ENCODE data around the gene TTLL5. TPM values are rescaled to one million over a fixed set of nuclear protein-coding genes. Genes with fewer than 3 reads are reported as not detected.

TTLL5 gene
- total and polyA plus RNA-seq, 10 of the 15 experiments (the other 5 are each of a cell fraction or from before 2014, with no cell fraction given) = 3.2 to 25.9 (median 13.8) TPM

DNA sequence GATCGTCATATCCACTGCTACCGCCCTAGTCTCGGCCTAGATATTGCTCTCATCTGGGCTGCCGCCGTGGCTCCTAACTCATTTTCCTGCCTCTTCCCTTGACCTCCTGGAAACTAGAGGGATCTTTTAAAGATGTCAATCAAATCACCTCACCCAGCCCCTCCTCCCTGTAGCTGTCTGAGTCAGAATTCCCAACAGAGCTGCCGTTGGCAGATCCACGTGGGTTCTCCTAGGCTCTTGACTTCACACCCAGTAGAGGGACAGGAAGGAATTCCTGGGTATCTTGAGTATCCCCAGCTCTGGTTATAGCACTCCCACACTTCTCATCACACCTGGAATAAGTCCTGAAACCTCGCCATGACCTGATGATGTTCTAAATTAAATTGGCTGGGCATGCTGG is 308.8 kb downstream of the TTLL5 start:
- Histone ChIP-seq H2AFZ (ENCODE audit: control insufficient read depth, low read depth, low read length) (no peak overlapping the region), H3K4me1 (ENCODE audit: control insufficient read depth, insufficient read depth, low read length) (peaks cover 6% of the 10 kb centered on the region; the same call in 1 of the 2 replicates), H3K4me3 (no peak overlapping the region), H3K36me3 (ENCODE audit: control insufficient read depth in 2 of 2, insufficient read depth in 2 of 2, low read length in 1 of 2) (no peaks in the 10 kb centered on the region), H4K20me1 (ENCODE audit: control insufficient read depth, insufficient read depth) (no peaks in the 10 kb centered on the region), H3K79me2 (ENCODE audit: control insufficient read depth, insufficient read depth, low read length) (no peaks in the 10 kb centered on the region), H3K9me3 (replicated peaks; ENCODE audit: control insufficient read depth, insufficient read depth, low read length) (no peaks in the 10 kb centered on the region), H3K27ac (ENCODE audit: control insufficient read depth, insufficient read depth) (no peak overlapping the region), H3K27me3 (replicated peaks in 1 of 2; ENCODE audit: control insufficient read depth in 2 of 2, insufficient read depth in 2 of 2, low read length in 1 of 2) (no peaks in the 10 kb centered on the region), H3K4me2 (ENCODE audit: control insufficient read depth, insufficient read depth) (no peak overlapping the region), H3K9ac (ENCODE audit: control insufficient read depth, insufficient read depth, low read length) (no peak overlapping the region)
- in situ Hi-C loops (cut with MboI) (no loop called here), intact Hi-C loops (cut with micrococcal nuclease; ENCODE audit: unreplicated experiment) (loop anchor here (10.0 kb wide), 1 partner anchor 795 kb away; the partner anchor contains the start of gene TMED10)
- no peak for ATAC-seq
- RAD21 ChIA-PET (ENCODE audit: unreplicated experiment) = no interaction called here
- POLR2A ChIA-PET = no interaction called here
- no peak for FAIRE-seq
- SMC1A ChIA-PET (ENCODE audit: uncharacterized antibody, unreplicated experiment) = interaction anchor here (0.8 to 1.9 kb wide), 3 partner anchors 9 to 63 kb away, joined by 3 to 5 read pairs (median 5); no protein-coding TSS in a partner anchor
- DNase-seq (ENCODE audit: low read depth, low spot score) = no peak
- BruUV-seq (replicated peaks) = no TSS peak
- TF ChIP-seq NFXL1 (IDR thresholded peaks at IDR 0.05; ENCODE audit: borderline replicate concordance) = no peak
- TF ChIP-seq, protein P1, sequence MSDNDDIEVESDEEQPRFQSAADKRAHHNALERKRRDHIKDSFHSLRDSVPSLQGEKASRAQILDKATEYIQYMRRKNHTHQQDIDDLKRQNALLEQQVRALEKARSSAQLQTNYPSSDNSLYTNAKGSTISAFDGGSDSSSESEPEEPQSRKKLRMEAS (IDR thresholded peaks at IDR 0.05; ENCODE audit: low read depth, low read length) = no peak
- no peak for TF ChIP-seq NFYA (IDR thresholded peaks at IDR 0.05; ENCODE audit: borderline replicate concordance, low read depth, low read length)
- TF ChIP-seq BACH1 (IDR thresholded peaks at IDR 0.05; ENCODE audit: borderline replicate concordance) = no peak
- TF ChIP-seq, protein P2, sequence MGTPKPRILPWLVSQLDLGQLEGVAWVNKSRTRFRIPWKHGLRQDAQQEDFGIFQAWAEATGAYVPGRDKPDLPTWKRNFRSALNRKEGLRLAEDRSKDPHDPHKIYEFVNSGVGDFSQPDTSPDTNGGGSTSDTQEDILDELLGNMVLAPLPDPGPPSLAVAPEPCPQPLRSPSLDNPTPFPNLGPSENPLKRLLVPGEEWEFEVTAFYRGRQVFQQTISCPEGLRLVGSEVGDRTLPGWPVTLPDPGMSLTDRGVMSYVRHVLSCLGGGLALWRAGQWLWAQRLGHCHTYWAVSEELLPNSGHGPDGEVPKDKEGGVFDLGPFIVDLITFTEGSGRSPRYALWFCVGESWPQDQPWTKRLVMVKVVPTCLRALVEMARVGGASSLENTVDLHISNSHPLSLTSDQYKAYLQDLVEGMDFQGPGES (IDR thresholded peaks at IDR 0.05) = no peak
- TF ChIP-seq, protein P3, sequence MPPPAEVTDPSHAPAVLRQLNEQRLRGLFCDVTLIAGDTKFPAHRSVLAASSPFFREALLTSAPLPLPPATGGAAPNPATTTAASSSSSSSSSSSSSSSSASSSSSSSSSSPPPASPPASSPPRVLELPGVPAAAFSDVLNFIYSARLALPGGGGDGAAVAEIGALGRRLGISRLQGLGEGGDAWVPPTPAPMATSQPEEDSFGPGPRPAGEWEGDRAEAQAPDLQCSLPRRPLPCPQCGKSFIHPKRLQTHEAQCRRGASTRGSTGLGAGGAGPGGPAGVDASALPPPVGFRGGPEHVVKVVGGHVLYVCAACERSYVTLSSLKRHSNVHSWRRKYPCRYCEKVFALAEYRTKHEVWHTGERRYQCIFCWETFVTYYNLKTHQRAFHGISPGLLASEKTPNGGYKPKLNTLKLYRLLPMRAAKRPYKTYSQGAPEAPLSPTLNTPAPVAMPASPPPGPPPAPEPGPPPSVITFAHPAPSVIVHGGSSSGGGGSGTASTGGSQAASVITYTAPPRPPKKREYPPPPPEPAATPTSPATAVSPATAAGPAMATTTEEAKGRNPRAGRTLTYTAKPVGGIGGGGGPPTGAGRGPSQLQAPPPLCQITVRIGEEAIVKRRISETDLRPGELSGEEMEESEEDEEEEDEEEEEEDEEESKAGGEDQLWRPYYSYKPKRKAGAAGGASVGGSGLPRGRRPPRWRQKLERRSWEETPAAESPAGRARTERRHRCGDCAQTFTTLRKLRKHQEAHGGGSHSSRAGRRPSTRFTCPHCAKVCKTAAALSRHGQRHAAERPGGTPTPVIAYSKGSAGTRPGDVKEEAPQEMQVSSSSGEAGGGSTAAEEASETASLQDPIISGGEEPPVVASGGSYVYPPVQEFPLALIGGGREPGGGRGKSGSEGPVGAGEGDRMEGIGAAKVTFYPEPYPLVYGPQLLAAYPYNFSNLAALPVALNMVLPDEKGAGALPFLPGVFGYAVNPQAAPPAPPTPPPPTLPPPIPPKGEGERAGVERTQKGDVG (CRISPR knock-in tag; IDR thresholded peaks at IDR 0.05) = no peak
- TF ChIP-seq CHD2 (IDR thresholded peaks at IDR 0.05; ENCODE audit: borderline replicate concordance, low read depth, low read length) = no peak
- TF ChIP-seq ZBED1 (IDR thresholded peaks at IDR 0.05; ENCODE audit: borderline replicate concordance) = no peak
- TF ChIP-seq NBN (IDR thresholded peaks at IDR 0.05) = no peak
- WGBS (ENCODE audit: insufficient coverage, insufficient replicate concordance, low lambda C conversion rate, missing lambda C conversion rate) = 83% methylated on average over 8 of the region's 8 CpGs
- CTCF ChIA-PET = interaction anchor here (1.0 to 4.1 kb wide), 6 partner anchors 10 to 261 kb away, joined by 3 to 17 read pairs (median 6); partner anchors contain the start of gene TGFB3
